ENCODE results near the gene AGXT2.

The AGXT2 gene

DNA sequence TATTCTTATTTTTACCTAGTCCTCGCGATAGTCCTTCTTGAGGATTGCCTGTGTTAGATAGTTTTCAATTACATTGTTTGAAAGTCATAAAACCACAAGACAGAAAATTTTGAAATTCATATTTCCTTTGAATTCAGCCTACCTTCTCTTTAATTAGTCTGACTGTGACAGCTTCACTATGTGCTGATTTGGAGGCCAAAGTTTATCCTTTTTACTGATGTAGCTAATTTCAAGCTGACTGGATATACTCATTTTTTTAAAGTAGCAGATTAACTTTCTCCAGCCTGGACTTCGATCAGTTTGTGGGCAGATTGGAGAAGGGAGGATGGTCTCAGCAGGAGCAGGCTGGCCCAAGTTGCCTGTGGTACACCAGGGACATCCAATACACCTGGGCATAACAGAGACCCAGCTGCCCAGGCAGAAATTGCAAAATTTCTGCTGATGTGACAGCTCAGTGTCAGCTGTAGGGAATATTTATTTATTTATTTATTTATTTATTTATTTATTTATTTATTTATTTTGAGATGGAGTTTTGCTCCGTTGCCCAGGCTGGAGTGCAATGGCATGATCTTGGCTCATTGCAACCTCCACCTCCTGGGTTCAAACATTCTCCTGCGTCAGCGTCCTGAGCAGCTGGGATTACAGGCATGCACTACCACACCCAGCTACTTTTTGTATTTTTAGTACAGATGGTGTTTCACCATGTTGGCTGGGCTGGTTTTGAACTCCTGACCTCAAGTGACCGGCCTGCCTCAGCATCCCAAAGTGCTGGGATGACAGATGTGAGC, 24.2 kb downstream of the AGXT2 start:
- H3K4me3 ChIP-seq (ENCODE audit: low read depth, low read length): no peak overlapping the region
- TF ChIP-seq, protein P1, sequence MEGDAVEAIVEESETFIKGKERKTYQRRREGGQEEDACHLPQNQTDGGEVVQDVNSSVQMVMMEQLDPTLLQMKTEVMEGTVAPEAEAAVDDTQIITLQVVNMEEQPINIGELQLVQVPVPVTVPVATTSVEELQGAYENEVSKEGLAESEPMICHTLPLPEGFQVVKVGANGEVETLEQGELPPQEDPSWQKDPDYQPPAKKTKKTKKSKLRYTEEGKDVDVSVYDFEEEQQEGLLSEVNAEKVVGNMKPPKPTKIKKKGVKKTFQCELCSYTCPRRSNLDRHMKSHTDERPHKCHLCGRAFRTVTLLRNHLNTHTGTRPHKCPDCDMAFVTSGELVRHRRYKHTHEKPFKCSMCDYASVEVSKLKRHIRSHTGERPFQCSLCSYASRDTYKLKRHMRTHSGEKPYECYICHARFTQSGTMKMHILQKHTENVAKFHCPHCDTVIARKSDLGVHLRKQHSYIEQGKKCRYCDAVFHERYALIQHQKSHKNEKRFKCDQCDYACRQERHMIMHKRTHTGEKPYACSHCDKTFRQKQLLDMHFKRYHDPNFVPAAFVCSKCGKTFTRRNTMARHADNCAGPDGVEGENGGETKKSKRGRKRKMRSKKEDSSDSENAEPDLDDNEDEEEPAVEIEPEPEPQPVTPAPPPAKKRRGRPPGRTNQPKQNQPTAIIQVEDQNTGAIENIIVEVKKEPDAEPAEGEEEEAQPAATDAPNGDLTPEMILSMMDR (IDR thresholded peaks at IDR 0.05; ENCODE audit: borderline replicate concordance, insufficient read depth, low read depth, low read length): no peak

DNA sequence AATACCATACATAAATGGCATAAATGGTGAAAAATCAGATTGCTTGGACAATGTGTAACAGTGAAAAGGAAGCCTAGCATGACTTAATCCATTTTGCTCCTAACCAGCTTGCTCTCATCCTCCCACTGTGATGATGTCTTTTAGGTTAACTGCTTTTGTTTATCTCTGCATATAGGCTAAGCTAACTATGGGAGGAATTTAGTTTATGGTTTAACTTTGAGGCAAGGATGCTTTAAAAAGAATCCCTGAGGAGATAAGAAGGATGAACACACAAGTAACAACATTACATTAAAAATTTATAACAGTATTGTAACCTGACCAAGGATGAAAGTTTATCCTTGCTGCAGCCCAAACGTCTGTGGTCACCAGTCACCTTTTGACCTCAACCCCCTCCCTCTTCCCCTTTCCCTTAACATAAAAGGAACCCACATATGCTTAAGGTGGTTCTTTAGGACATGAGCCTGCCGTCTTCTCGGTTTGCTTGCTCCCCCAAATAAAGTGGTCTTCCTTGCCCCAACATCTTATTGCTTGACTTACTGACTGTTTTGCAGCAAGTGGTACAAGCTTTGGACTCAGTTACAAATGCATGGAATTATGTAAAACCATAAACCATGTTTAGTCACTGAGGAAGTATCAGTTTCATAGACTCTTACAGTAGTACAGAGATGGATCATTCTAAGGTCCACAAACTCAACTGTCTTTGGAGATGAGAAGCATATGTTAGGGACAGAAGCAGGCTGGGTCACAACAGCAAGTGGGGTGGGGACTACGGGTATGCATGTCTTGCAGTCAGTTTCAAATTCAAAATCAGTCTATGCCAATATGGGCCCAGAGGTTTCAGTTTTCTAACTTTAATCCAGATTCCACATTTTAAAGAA, 31.3 kb downstream of the AGXT2 start:
- H3K4me3 ChIP-seq (ENCODE audit: low read depth, low read length): no peak overlapping the region
- TF ChIP-seq, protein P1 (IDR thresholded peaks at IDR 0.05; ENCODE audit: borderline replicate concordance, insufficient read depth, low read depth, low read length): no peak

DNA sequence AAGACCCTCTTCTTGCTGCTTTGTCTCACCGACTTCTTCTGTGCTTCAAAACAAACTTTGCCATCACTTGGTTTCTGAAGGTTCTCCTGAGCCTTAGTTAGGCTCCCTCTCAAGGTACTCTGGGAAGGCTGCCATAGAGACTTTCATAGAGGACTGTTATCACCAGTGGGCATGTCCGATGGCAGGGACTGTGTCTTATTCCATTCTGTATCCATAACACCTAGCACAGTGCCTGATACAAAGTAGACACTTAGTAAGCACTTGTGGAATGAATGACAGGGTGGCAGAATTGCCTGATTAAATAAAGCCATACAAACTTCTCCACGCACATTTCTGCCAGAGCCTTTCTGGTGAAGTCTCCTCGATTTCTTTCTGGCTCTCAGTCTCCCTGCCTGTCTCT, 32.7 kb downstream of the AGXT2 start:
- TF ChIP-seq, protein P1 (IDR thresholded peaks at IDR 0.05; ENCODE audit: borderline replicate concordance, insufficient read depth, low read depth, low read length): no peak
- H3K4me3 ChIP-seq (ENCODE audit: low read depth, low read length): no peak overlapping the region

DNA sequence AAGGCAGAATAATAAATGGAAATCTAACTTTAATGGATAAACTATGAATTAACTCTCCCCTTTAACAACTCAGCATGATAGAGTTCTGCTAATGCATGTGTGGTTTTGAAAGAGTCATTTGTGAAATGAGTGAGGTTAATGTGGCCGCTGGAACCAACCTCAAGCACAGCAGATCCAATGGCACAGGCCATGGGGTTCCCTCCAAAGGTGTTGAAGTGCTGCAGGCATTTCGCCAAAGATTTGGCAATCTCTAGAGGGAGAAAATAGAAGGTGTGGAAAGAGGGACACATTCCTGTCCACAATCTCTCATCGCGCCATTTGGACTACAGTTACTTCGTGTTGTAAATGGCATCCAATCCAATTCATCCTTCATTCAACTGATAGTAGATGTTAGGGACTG, 35.0 kb downstream of the AGXT2 start:
- TF ChIP-seq, protein P1 (IDR thresholded peaks at IDR 0.05; ENCODE audit: borderline replicate concordance, insufficient read depth, low read depth, low read length): no peak
- no peak overlapping the region for H3K4me3 ChIP-seq (ENCODE audit: low read depth, low read length)

DNA sequence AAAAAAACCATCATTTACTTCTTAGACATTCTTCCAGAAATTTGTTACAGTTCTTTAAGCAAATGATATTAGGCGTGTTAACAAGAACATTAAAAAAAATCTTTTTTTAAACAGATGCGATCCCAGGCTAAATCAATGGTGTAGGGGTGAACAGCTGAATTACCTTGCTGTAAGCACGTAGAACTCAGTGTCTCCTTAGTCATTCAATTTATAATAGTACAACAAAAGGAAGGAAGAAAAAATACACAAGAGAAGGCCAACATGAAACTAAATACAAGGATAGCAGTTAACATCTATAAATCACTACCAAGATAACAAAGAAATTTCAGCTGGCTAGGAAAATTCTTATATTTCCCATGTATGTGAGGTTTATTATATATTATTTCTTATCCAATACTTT, 35.4 kb downstream of the AGXT2 start:
- TF ChIP-seq, protein P1 (IDR thresholded peaks at IDR 0.05; ENCODE audit: borderline replicate concordance, insufficient read depth, low read depth, low read length): no peak
- no peak overlapping the region for H3K4me3 ChIP-seq (ENCODE audit: low read depth, low read length)

DNA sequence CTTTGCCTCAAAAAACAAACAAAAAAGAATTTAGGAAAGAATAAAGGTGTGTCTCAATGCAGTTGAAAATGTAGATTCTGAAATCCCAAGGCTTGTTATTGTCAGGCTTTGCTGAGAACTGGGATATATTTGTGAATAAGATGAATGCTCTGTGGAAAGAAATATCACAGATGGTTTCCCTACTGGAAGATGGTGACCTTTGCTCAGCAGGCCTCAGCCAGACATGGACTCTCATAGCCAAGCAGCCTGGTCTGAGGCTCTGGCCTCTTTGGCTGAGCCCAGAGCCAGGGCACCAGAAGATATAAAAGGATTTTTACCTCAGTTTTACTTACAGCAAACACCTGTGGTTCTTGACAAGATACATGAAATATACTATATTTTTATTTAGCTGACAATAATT, 37.1 kb downstream of the AGXT2 start:
- H3K4me3 ChIP-seq (ENCODE audit: low read depth, low read length): no peak overlapping the region
- TF ChIP-seq, protein P1 (IDR thresholded peaks at IDR 0.05; ENCODE audit: borderline replicate concordance, insufficient read depth, low read depth, low read length): no peak

Measured in GM12875 (cell line).